H1 (cell line): ENCODE data around the gene FAS. TPM values are rescaled to one million over a fixed set of nuclear protein-coding genes. Genes with fewer than 3 reads are reported as not detected.

ENCODE experiments used
- CTCF ChIA-PET: fragments of 300-600 bp; sonication (Branson Sonifier 250); formaldehyde crosslinking; loops from one replicate; lab custom pipeline; 2021; ENCODE audit not compliant: partially characterized antibody; lab: Charles Lee
- POLR2A ChIA-PET: fragments of 300-600 bp; sonication (Branson Sonifier 250); formaldehyde crosslinking; loops from one replicate; lab custom pipeline; 2021; ENCODE audit warnings: inconsistent platforms; ENCODE audit not compliant: partially characterized antibody; lab: Charles Lee
- DNase-seq, 2 experiments: peaks; one replicate each; pipeline versions ENCODE4 v3.0.0 to v3.0.0-alpha.2; 2010 to 2022; ENCODE audit warnings: low spot score in 2 of 2, low read depth in 1 of 2, mixed read lengths in 1 of 2
- FAIRE-seq: peaks from 2 replicates; lab custom pipeline; 2011; peaks lifted over from hg19 to GRCh38; lab: Jason Lieb, UNC
- H2AFZ ChIP-seq: 2 replicates; pipeline ENCODE4 v1.8.1; 2012; ENCODE audit warnings: low read length, inconsistent platforms
- H2AK5ac ChIP-seq: 2 replicates; pipeline ENCODE4 v1.6.1; 2013; ENCODE audit warnings: low read depth, low read length
- H2BK120ac ChIP-seq: replicated peaks from 2 replicates; pipeline ENCODE3; 2013; ENCODE audit warnings: low read depth, low read length, inconsistent platforms
- H2BK12ac ChIP-seq: 2 replicates; pipeline ENCODE4 v1.6.1; 2013; ENCODE audit warnings: low read depth, low read length
- H2BK15ac ChIP-seq: 2 replicates; pipeline ENCODE4 v1.6.1; 2013; ENCODE audit warnings: low read length
- H2BK20ac ChIP-seq: 2 replicates; pipeline ENCODE4 v1.6.1; 2013; ENCODE audit warnings: low read length
- H2BK5ac ChIP-seq: 2 replicates; pipeline ENCODE4 v1.6.1; 2013; ENCODE audit warnings: low read depth, low read length
- H3K14ac ChIP-seq: 2 replicates; pipeline ENCODE4 v1.6.1; 2013; ENCODE audit warnings: inconsistent platforms; ENCODE audit not compliant: insufficient read length
- H3K18ac ChIP-seq: 2 replicates; pipeline ENCODE4 v1.6.1; 2013; ENCODE audit warnings: low read length; ENCODE audit errors: extremely low read depth
- H3K23ac ChIP-seq: 2 replicates; pipeline ENCODE4 v1.6.1; 2013; ENCODE audit warnings: inconsistent platforms; ENCODE audit not compliant: insufficient read length
- H3K23me2 ChIP-seq: 2 replicates; pipeline ENCODE4 v1.6.1; 2013; ENCODE audit warnings: low read depth, low read length
- H3K27ac ChIP-seq: 2 replicates; pipeline ENCODE4 v1.6.1; 2011; ENCODE audit warnings: low read depth, low read length, inconsistent platforms
- H3K27me3 ChIP-seq, 4 experiments: replicated peaks in 1 of 4; 1 replicate in 1 of 4; 2 replicates in 3 of 4; pipeline versions ENCODE4 v1.6.1 to v1.8.1; 2011 to 2013; ENCODE audit warnings: low read length in 3 of 4, mild to moderate bottlenecking in 3 of 4, inconsistent platforms in 2 of 4, mixed read lengths in 2 of 4, moderate library complexity in 1 of 4; ENCODE audit not compliant: control insufficient read depth in 3 of 4, insufficient read depth in 3 of 4; ENCODE audit errors: extremely low read depth in 1 of 4
- H3K36me3 ChIP-seq, 4 experiments: 2 replicates each; pipeline versions ENCODE4 v1.6.1 to v1.8.1; 2011 to 2013; ENCODE audit warnings: mild to moderate bottlenecking in 4 of 4, low read length in 3 of 4, moderate library complexity in 2 of 4, control low read depth in 1 of 4, inconsistent platforms in 1 of 4; ENCODE audit not compliant: insufficient read depth in 4 of 4, control insufficient read depth in 2 of 4
- H3K4ac ChIP-seq: replicated peaks from 2 replicates; pipeline ENCODE3; 2013; ENCODE audit warnings: low read length, low read depth, mixed read lengths, inconsistent platforms; ENCODE audit not compliant: insufficient read length
- H3K4me1 ChIP-seq, 4 experiments: replicated peaks in 1 of 4; 1 replicate in 1 of 4; 2 replicates in 3 of 4; pipeline versions ENCODE4 v1.6.1 to v1.8.1; 2011 to 2013; ENCODE audit warnings: low read length in 3 of 4, inconsistent platforms in 2 of 4, mixed read lengths in 1 of 4; ENCODE audit not compliant: insufficient read depth in 4 of 4, control insufficient read depth in 3 of 4
- H3K4me2 ChIP-seq, 2 experiments: 2 replicates each; pipeline versions ENCODE4 v1.6.1 to v1.8.1; 2011 to 2013; ENCODE audit warnings: low read depth in 2 of 2, low read length in 2 of 2, control low read depth in 1 of 2, inconsistent platforms in 1 of 2, mild to moderate bottlenecking in 1 of 2; ENCODE audit not compliant: insufficient read depth in 1 of 2
- H3K4me3 ChIP-seq, 4 experiments: fragments of 200-600, 300-600 bp in 1 of 4; sonication (generic), shearing (Covaris generic), sonication (Bioruptor Twin) in 1 of 4; 2 replicates each; pipeline versions ENCODE4 v1.5.1 to v1.8.1; 2011 to 2016; ENCODE audit warnings: low read length in 4 of 4, low read depth in 3 of 4, control low read depth in 2 of 4, inconsistent platforms in 2 of 4, mild to moderate bottlenecking in 2 of 4, mixed read lengths in 1 of 4, moderate library complexity in 1 of 4; ENCODE audit not compliant: insufficient read depth in 2 of 4; ENCODE audit errors: extremely low read depth in 1 of 4
- H3K56ac ChIP-seq: replicated peaks from 2 replicates; pipeline ENCODE3; 2013; ENCODE audit warnings: low read depth, mild to moderate bottlenecking, mixed read lengths, low read length, inconsistent platforms; ENCODE audit not compliant: insufficient read length
- H3K79me1 ChIP-seq: 2 replicates; pipeline ENCODE4 v1.6.1; 2013; ENCODE audit warnings: low read depth, low read length, control low read depth
- H3K79me2 ChIP-seq, 2 experiments: 2 replicates each; pipeline versions ENCODE4 v1.6.1 to v1.8.1; 2012 to 2013; ENCODE audit warnings: low read length in 2 of 2, mild to moderate bottlenecking in 2 of 2, inconsistent platforms in 1 of 2; ENCODE audit not compliant: insufficient read depth in 2 of 2, control insufficient read depth in 1 of 2
- H3K9ac ChIP-seq, 4 experiments: replicated peaks in 1 of 4; 1 replicate in 1 of 4; 2 replicates in 3 of 4; pipeline versions ENCODE4 v1.6.1 to v1.8.1; 2011 to 2013; ENCODE audit warnings: low read depth in 3 of 4, low read length in 3 of 4, control low read depth in 2 of 4, mild to moderate bottlenecking in 2 of 4, moderate library complexity in 2 of 4, inconsistent platforms in 1 of 4; ENCODE audit errors: extremely low read depth in 1 of 4
- H3K9me3 ChIP-seq, 2 experiments: 2 replicates each; pipeline versions ENCODE4 v1.6.1 to v1.8.1; 2012 to 2013; ENCODE audit warnings: mild to moderate bottlenecking in 2 of 2, moderate library complexity in 2 of 2, control low read depth in 1 of 2, inconsistent platforms in 1 of 2, low read depth in 1 of 2, low read length in 1 of 2, mixed read lengths in 1 of 2; ENCODE audit not compliant: insufficient read depth in 2 of 2
- H4K20me1 ChIP-seq, 2 experiments: replicated peaks in 1 of 2; 2 replicates each; pipeline versions ENCODE3 to v1.8.1; 2011 to 2013; ENCODE audit warnings: inconsistent platforms in 2 of 2, low read length in 2 of 2, mild to moderate bottlenecking in 1 of 2; ENCODE audit not compliant: insufficient read depth in 2 of 2, control insufficient read depth in 1 of 2
- H4K5ac ChIP-seq: 2 replicates; pipeline ENCODE4 v1.6.1; 2013; ENCODE audit warnings: low read length, low read depth, mixed read lengths, inconsistent platforms; ENCODE audit not compliant: insufficient read length
- H4K8ac ChIP-seq: 2 replicates; pipeline ENCODE4 v1.8.0; 2013; ENCODE audit warnings: mild to moderate bottlenecking, moderate library complexity, low read length, inconsistent platforms; ENCODE audit not compliant: insufficient read depth; ENCODE audit errors: extremely low read depth
- H4K91ac ChIP-seq: replicated peaks from 2 replicates; pipeline ENCODE3; 2013; ENCODE audit warnings: low read length, mixed read lengths, inconsistent platforms; ENCODE audit not compliant: insufficient read length
- EP300 ChIP-seq, 2 experiments: IDR thresholded peaks; 1 replicate in 1 of 2; 2 replicates in 1 of 2; pipeline ENCODE4 v1.6.1; 2011 to 2012; ENCODE audit warnings: low read depth in 2 of 2, low read length in 2 of 2, mild to moderate bottlenecking in 2 of 2, borderline replicate concordance in 1 of 2, inconsistent platforms in 1 of 2, moderate library complexity in 1 of 2
- polyA plus RNA-seq, 7 experiments: library from polyadenylated mRNA; depleted of rRNA in 3 of 7; stranded (reverse) in 5 of 7; unstranded in 2 of 7; fragments of >200 nt in 5 of 7; fragments of 200-250 nt in 2 of 7; gene quantifications; 1 replicate in 5 of 7; 2 replicates in 1 of 7; 4 replicates in 1 of 7; pipeline versions ENCODE4 v1.2.1 to v1.2.3, GENCODE V29; 2011 to 2013; ENCODE audit warnings: missing spikeins in 2 of 7, mixed read lengths in 2 of 7
- total RNA-seq: library from RNA; stranded (reverse); fragmentation: NEBNext Ultra II Directional; extraction: Animal tissue kit (Norgen Biotek cat#: 25700); gene quantifications from 2 replicates; pipeline ENCODE4 v1.2.1, GENCODE V29; 2021

The FAS gene
- total and polyA plus RNA-seq, 2 of the 8 experiments (the other 6 are each of a cell fraction or from before 2014, with no cell fraction given) = 4.0 to 6.7 TPM

GRCh38 chr10:89051593-89051992, 61.0 kb downstream of the FAS start:
- no peak overlapping the region for H2BK15ac ChIP-seq
- H3K9ac ChIP-seq = no peak overlapping the region
- no peak for FAIRE-seq
- TF ChIP-seq EP300 (IDR thresholded peaks at IDR 0.05; ENCODE audit: borderline replicate concordance in 1 of 2, low read depth in 2 of 2, low read length in 2 of 2) = no peak
- TF ChIP-seq, all 59 proteins: peak for 0
- no peak overlapping the region for H4K8ac ChIP-seq
- no peaks in the 10 kb centered on the region for H3K36me3 ChIP-seq
- no peaks in the 10 kb centered on the region for H4K20me1 ChIP-seq
- POLR2A ChIA-PET = no interaction called here
- no peak overlapping the region for H3K27ac ChIP-seq
- H3K4me3 ChIP-seq = no peak overlapping the region
- no peak overlapping the region for H3K4me2 ChIP-seq
- CTCF ChIA-PET = no interaction called here
- H3K4ac ChIP-seq = no peak overlapping the region
- H3K56ac ChIP-seq = no peak overlapping the region
- no peak overlapping the region for H2BK120ac ChIP-seq
- no peak overlapping the region for H2BK5ac ChIP-seq
- no peaks in the 10 kb centered on the region for H3K23me2 ChIP-seq
- peaks cover 0 to 3% (median 0%) of the 10 kb centered on the region in 4 experiments; a peak in 1 of 7 replicates for H3K4me1 ChIP-seq
- no peaks in the 10 kb centered on the region for H3K79me2 ChIP-seq
- H3K9me3 ChIP-seq = no peaks in the 10 kb centered on the region
- H3K14ac ChIP-seq = no peak overlapping the region
- no peak overlapping the region; the same call in 1 of the 2 replicates for H2AFZ ChIP-seq
- H4K5ac ChIP-seq = no peak overlapping the region
- no peak overlapping the region for H4K91ac ChIP-seq
- H2BK12ac ChIP-seq = no peak overlapping the region
- no peaks in the 10 kb centered on the region for H3K27me3 ChIP-seq
- no peaks in the 10 kb centered on the region for H3K79me1 ChIP-seq
- H3K23ac ChIP-seq = no peak overlapping the region
- H2BK20ac ChIP-seq = no peak overlapping the region
- DNase-seq = no peak
- H3K18ac ChIP-seq = no peak overlapping the region
- H2AK5ac ChIP-seq = no peak overlapping the region
